Rectal smooth muscle tissue (tissue), 1 donor: ENCODE results near the gene CD276.
"Not testable (repeated sequence)": the region's sequence is repeated elsewhere in the genome, so short reads cannot be mapped to it uniquely, and the experiment has no call there.

Source experiments
- H3K27ac ChIP-seq: one replicate; pipeline ENCODE4 v1.7.0; 2013; ENCODE audit warnings: low read depth, low read length, inconsistent platforms
- H3K27me3 ChIP-seq: one replicate; pipeline ENCODE4 v1.7.0; 2013; ENCODE audit warnings: low read length; ENCODE audit not compliant: control insufficient read depth, insufficient read depth
- H3K36me3 ChIP-seq: one replicate; pipeline ENCODE4 v1.7.0; 2013; ENCODE audit warnings: low read length; ENCODE audit not compliant: control insufficient read depth, insufficient read depth
- H3K4me1 ChIP-seq: one replicate; pipeline ENCODE4 v1.7.0; 2013; ENCODE audit warnings: low read length; ENCODE audit not compliant: control insufficient read depth, insufficient read depth
- H3K4me3 ChIP-seq: one replicate; pipeline ENCODE4 v1.7.0; 2013; ENCODE audit warnings: low read length
- H3K9ac ChIP-seq: one replicate; pipeline ENCODE4 v1.7.0; 2013; ENCODE audit warnings: low read length

The CD276 gene

DNA sequence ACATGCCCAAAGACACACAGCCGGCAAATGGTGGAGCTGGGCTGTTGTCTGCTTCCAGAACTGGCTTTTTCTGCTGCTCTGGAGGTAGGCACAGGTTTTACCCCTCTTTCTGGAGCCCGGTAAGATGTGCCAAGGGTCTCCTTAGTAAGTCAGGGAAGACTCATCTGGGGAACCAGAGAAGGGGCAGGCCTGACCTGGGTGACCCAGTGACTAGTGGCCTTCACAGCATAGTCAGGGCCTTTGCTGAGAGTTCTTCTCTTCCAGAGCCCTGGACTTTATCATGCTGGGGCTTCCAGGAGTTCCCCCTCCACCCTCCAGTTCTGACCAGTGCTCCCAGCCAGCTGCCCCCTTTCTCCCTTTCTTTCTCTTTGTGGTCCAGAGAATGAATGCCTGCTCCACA lies 3.2 kb downstream of the CD276 start:
- no peak overlapping the region for H3K4me3 ChIP-seq
- H3K9ac ChIP-seq, result no peak overlapping the region
- no peak overlapping the region for H3K27ac ChIP-seq
- H3K36me3 ChIP-seq, result no peaks in the 10 kb centered on the region
- peaks cover 18% of the 10 kb centered on the region for H3K4me1 ChIP-seq
- no peaks in the 10 kb centered on the region for H3K27me3 ChIP-seq

DNA sequence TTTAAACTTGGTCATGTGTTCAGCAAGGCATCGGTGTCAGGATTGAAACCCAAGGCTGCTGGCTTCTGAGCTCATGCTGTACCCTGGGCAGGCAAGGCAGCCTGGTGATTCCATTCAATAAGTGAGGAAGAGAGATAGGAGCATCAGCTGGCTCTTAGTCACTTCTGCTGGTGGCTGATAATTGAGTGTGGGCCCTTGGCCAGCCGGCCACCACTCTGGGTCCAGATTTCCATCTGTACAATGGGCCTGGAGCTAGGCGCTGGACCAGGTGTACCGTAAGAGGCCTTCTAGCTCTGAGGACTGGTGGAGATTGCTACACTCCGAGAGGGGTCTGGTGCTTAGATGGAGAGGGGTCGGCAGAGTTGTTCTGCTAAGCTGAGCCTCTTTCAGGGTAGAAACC lies 4.3 kb downstream of the CD276 start:
- peaks cover 18% of the 10 kb centered on the region for H3K4me1 ChIP-seq
- no peaks in the 10 kb centered on the region for H3K27me3 ChIP-seq
- H3K36me3 ChIP-seq, result no peaks in the 10 kb centered on the region
- no peak overlapping the region for H3K27ac ChIP-seq
- no peak overlapping the region for H3K9ac ChIP-seq
- H3K4me3 ChIP-seq, result no peak overlapping the region

DNA sequence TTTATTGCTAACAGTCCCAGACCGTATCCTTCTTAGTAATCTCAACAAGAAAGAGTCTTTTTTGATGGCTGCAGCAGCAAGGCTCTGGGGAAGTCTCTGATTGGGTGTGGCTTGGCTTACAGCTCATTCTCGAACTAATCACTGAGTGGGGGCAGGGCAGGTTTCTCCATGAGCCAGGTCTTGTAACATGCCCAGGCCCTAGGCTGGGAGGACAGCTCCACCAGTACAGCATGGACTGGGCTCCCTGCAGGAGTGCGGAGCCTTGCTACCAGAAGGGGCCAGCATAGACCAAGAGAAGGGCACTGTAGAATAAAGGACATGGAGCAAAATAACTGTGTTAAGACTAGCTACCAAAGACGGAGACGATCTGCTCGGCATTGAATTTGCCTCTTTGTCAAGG lies 7.2 kb downstream of the CD276 start:
- Histone ChIP-seq H3K27me3 (no peaks in the 10 kb centered on the region), H3K27ac (no peak overlapping the region), H3K4me3 (no peak overlapping the region), H3K4me1 (peaks cover 26% of the 10 kb centered on the region), H3K9ac (no peak overlapping the region), H3K36me3 (peaks cover 2% of the 10 kb centered on the region)

- H3K4me1 ChIP-seq, result peaks cover 32% of the 10 kb centered on the region
These were observed 10.2 kb downstream of the CD276 start for GRCh38 chr15:73694419-73694818.

DNA sequence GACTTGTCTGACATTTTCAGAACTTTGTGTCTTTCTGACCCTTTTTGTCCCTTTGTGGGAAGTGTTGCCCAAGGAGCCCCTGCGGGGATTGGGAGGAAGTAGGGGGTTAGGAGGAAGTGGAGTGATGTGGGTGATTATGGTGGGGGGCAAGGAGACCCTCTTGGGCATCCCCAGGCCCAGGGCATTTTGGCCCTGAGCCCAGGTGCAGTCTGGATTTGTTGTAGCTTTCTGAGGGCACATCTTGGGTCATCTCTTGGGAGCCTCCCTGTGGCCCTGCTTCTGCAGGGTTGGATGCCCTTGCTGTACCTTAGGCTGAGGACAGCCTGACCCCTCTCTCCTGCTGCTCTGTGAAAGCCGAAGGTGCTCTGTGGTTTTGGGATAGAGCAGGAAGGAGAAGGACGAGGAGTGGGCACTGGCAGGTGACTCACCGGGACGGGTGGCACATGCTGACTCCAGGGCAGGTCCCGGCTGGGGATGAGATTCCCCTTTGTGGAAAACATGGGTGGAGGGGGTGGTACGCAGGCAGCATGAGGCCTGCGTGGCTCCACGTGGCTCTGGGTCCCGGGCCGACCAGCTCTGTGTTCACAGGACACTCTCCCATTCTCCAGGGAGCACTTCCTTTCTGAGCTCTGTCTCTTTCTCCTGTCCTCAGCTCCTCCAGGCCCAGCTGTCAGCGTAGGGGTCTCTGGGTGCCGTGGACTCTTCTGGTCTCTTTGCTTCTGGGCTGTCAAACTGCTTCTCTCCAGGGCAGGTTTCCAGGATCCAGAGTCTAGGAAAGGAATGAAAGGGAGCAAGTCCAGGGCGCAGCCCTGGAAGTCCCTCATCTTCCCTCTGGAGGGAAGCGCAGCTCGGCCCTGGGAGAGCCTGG lies 11.8 kb downstream of the CD276 start:
- Histone ChIP-seq H3K4me3 (no peak overlapping the region), H3K27ac (no peak overlapping the region), H3K4me1 (peaks cover 30% of the 10 kb centered on the region), H3K9ac (no peak overlapping the region), H3K36me3 (peaks cover 2% of the 10 kb centered on the region), H3K27me3 (no peaks in the 10 kb centered on the region)

More at GRCh38 chr15:73694419-73694818, 10.2 kb downstream of the CD276 start:
- Histone ChIP-seq H3K9ac (no peak overlapping the region), H3K27ac (no peak overlapping the region), H3K4me3 (no peak overlapping the region), H3K27me3 (no peaks in the 10 kb centered on the region), H3K36me3 (peaks cover 2% of the 10 kb centered on the region)

DNA sequence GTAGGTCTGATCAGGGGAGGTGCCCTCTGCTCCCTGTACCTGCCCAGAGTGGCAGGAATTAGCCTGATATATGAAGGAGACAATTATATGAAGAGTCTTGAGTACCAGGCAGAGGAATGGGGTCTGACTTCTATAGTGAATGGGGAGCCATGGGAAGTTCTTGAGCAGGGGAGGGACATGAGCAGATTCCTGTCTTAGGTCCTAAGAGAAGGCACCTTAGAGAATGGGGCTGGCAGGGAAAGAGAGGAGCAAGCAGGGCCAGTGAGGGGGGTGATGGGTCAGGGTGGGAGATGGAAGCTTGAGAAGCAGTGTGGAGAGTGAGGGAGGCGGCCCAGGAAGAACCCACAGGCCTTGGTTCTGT lies 12.4 kb downstream of the CD276 start:
- no peak overlapping the region for H3K27ac ChIP-seq
- no peak overlapping the region for H3K4me3 ChIP-seq
- H3K9ac ChIP-seq, result no peak overlapping the region
- H3K4me1 ChIP-seq, result peaks cover 24% of the 10 kb centered on the region
- peaks cover 2% of the 10 kb centered on the region for H3K36me3 ChIP-seq
- no peaks in the 10 kb centered on the region for H3K27me3 ChIP-seq

DNA sequence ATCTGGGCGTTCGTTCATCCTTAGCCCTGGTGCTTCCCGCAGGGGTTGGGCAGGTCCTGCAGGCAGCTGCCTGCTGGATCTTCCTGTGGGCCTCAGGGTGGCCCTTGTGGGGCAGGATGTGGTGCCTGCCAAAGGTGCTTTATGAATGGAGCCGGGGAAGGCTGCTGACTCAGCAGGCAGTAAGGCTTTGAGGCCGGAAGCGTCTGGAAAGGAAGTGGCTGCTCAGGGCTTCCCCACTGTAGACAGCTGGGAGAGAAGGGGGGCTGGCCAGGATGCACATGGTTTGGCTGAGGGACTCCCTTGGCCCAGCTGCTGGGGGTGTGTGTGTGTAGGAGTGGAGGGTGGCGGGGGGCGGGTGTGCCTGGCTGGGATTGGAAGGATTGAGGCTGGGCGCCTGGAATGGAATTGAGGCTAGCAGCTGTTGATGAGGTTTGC lies 12.9 kb downstream of the CD276 start:
- Histone ChIP-seq H3K27ac (no peak overlapping the region), H3K27me3 (no peaks in the 10 kb centered on the region), H3K9ac (no peak overlapping the region), H3K4me3 (no peak overlapping the region), H3K36me3 (peaks cover 2% of the 10 kb centered on the region), H3K4me1 (peaks cover 22% of the 10 kb centered on the region)

DNA sequence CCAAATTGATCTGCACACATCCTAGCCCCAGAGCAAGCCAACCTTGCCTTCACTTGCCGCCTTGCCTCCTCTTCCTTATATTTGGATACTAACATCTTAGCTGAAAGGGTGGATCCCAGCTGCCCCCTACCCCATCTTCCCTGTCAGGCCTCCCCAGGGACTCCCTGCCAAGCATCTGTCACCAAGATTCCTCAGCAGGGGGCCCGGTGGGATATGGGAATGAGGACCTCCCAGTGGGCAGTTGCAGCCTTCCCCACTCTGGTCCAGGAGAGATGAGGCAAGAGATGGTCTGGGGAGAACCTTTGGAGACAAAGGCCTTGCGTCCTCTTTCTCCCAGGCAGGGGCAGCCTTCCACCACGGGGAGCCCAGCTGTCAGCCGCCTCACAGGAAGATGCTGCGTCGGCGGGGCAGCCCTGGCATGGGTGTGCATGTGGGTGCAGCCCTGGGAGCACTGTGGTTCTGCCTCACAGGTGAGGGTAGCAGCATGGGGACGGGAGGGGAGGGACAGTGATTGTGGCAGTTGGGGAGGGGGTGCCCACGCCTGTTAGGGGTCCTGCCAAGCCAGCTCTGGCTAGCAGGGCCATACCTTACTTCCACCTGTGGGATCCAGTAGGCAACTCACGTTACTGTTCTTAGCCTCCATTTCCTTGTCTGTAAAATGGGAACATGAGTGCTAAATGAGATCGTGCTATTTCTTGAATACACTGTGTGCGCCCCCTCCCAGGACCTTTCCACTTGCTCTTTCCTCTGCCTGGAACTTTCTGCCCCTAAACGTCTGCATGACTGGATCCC lies 15.3 kb downstream of the CD276 start:
- H3K4me3 ChIP-seq, result no peak overlapping the region
- H3K4me1 ChIP-seq, result peaks cover 16% of the 10 kb centered on the region
- no peak overlapping the region for H3K27ac ChIP-seq
- H3K27me3 ChIP-seq, result no peaks in the 10 kb centered on the region
- peaks cover 5% of the 10 kb centered on the region for H3K36me3 ChIP-seq
- H3K9ac ChIP-seq, result no peak overlapping the region

DNA sequence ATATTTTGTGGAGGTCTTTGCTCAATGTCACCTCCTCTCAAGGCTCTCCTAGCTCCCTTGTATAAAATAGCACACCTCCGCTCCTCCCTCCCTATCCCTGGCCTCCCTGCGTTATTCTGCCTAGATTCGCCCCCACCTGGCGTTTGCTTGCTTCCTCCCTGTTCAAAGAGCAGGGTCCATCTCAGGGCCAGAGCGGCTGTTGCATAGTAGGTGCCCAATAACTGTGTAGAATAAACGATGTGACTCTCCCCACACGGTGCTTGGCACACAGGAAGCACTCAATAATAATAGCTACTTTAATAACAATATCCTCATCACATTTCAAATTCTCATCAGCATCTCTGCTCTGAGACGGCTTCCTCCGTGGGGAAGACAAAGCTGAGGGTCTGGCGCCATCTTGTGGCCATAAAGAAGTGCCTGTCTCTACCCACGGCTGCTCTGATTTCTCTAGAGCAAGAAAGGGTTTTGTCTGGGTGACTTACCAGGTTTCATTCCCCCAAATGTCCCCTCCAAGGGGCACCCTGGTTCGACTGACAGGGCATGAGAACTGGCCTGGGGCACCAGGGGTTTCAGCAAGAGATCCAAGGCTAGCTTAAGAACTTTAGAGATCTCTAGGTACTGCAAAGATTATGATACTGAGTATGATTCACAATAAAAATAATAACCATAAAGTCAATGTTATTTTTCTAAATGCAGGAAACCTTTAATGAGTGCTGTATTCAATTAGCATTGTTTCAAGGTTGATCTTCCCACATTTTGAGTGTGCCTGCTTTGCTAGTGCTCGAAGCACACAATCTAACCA lies 16.1 kb downstream of the CD276 start:
- Histone ChIP-seq H3K27me3 (no peaks in the 10 kb centered on the region), H3K36me3 (peaks cover 7% of the 10 kb centered on the region), H3K27ac (no peak overlapping the region), H3K4me1 (peaks cover 9% of the 10 kb centered on the region), H3K4me3 (no peak overlapping the region), H3K9ac (no peak overlapping the region)

DNA sequence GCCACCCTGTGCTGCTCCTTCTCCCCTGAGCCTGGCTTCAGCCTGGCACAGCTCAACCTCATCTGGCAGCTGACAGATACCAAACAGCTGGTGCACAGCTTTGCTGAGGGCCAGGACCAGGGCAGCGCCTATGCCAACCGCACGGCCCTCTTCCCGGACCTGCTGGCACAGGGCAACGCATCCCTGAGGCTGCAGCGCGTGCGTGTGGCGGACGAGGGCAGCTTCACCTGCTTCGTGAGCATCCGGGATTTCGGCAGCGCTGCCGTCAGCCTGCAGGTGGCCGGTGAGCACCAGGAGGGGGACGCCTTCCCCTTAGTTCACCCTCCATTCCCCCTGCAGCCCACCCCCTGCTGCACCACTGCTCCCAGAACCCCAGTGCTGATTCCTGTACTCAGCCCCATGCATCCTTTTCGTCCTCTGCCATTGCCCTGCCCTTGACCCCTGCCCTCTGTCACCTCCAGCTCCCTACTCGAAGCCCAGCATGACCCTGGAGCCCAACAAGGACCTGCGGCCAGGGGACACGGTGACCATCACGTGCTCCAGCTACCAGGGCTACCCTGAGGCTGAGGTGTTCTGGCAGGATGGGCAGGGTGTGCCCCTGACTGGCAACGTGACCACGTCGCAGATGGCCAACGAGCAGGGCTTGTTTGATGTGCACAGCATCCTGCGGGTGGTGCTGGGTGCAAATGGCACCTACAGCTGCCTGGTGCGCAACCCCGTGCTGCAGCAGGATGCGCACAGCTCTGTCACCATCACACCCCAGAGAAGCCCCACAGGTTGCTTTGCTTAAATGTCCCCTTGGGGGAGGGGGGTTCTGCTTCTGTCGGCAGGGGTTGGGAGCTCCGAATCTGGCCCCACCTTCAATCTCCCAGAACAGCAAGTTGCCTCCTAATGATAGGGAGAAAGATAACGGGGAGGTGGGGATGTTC lies 18.4 kb downstream of the CD276 start:
- H3K4me3 ChIP-seq, H3K27ac ChIP-seq, H3K9ac ChIP-seq, H3K4me1 ChIP-seq, H3K27me3 ChIP-seq: not testable (repeated sequence)
- H3K36me3 ChIP-seq, result peaks cover 17% of the 10 kb centered on the region

GRCh38 chr15:73703601-73704000 lies 19.4 kb downstream of the CD276 start:
- H3K36me3 ChIP-seq, result peaks cover 22% of the 10 kb centered on the region
- H3K27me3 ChIP-seq, H3K27ac ChIP-seq, H3K4me3 ChIP-seq, H3K9ac ChIP-seq, H3K4me1 ChIP-seq: not testable (repeated sequence)
